Hematopoietic multipotent progenitor cell (in vitro differentiated cells): ENCODE measurements around the gene CLDN3. TPM values are rescaled to one million over a fixed set of nuclear protein-coding genes. Genes with fewer than 3 reads are reported as not detected.
"Not testable (repeated sequence)": the region's sequence is repeated elsewhere in the genome, so short reads cannot be mapped to it uniquely, and the experiment has no call there.

Experiments
- DNase-seq, 3 donors: peaks; one replicate each; pipeline ENCODE4 v3.0.0-alpha.2; 2011 to 2015; ENCODE audit warnings: low read depth in 2 of 3, low spot score in 2 of 3
- small RNA-seq: library from RNA; depleted of rRNA; stranded (forward); fragments of <200 nt; gene quantifications from one replicate; pipeline ENCODE3, GENCODE V24; 2012
- total RNA-seq: library from RNA; depleted of rRNA; stranded (reverse); fragments of >200 nt; gene quantifications from one replicate; pipeline ENCODE4 v1.2.3, GENCODE V29; 2012

CLDN3 gene
- total RNA-seq, 1 donor = not detected

- DNase-seq = peak in 2 of 3 donors; percentile 60 to 65
These were observed 31.9 kb downstream of the CLDN3 start for GRCh38 chr7:73738220-73738611.

- DNase-seq = no peak
These were observed 32.4 kb downstream of the CLDN3 start for GRCh38 chr7:73737491-73738219.

DNA sequence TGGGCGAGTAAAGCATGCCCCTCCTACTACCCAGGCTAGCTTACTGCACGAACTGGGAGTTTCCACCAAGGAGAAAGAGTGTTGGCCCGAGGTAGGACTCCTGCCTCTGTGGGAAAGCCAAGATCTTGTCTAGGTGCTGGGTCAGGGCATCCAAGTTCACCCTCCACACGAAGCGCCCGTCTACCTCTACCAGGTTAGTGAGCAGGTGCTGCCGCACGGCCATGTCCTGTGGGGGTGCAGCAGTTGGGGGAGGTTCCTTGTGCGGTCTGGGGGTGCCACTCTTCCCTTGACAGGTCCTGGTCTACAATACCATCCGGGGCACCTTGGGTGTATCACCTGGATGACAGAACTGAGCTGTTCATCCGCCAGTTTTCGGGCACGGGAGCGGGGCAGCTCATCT is 33.2 kb downstream of the CLDN3 start:
- no peak for DNase-seq

- DNase-seq = no peak
These were observed 34.6 kb downstream of the CLDN3 start for GRCh38 chr7:73735528-73735905.

GRCh38 chr7:73734619-73735527 is 35.2 kb downstream of the CLDN3 start:
- DNase-seq = peak in 2 of 3 donors; percentile 89 to 97

DNA sequence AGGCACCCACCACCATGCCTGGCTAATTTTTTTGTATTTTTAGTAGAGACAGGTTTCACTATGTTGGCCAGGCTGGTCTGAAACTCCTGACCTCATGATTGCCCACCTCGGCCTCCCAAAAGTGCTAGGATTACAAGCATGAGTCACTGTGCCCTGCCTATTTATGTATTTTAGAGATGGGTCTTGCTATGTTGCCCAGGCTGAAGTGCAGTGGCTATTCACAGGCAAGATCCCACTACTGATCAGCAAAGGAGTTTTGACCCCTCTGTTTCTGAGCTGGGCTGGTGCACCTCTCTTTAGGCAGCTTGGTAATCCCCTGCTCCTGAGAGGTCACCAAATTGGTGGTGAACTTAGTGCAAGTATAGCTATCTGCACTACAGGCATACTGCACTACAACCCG is 37.7 kb downstream of the CLDN3 start:
- no peak for DNase-seq

DNA sequence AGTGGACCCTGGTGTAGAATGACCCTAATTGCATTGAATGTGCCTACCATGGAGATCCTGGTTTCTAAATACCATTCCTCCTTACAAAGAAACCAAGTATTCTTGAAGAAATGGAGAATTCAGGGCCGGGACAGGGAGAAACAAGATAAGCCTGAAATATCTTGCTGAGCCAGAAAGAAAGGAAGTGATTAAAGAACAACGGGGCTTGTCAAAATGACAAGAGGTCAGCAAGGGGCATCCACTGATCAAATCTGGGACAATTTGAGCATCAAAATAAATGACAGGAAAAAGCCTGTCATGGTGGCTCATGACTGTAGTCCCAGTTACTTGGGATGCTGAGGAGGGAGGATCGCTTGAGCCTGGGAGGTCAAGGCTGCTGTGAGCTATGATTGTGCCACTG is 39.6 kb downstream of the CLDN3 start:
- DNase-seq = no peak

DNA sequence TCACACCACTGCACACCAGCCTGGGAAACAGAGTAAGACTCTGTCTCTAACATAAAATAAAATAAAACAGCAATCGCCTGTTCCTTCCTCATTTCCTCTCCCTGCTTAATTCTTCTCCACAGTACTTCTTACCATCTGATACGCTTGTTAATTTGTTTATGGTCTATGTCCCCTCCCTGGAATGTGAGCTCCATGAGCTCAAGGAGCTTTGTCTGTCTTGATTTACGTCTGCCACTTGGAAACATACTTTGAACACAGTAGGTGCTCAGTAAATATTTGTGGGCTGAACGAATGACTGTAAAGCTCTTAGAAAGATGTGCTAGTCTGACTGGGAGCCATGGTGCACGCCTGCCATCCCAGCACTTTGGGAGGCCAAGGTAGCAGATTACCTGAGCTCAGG is 41.5 kb downstream of the CLDN3 start:
- no peak for DNase-seq

DNA sequence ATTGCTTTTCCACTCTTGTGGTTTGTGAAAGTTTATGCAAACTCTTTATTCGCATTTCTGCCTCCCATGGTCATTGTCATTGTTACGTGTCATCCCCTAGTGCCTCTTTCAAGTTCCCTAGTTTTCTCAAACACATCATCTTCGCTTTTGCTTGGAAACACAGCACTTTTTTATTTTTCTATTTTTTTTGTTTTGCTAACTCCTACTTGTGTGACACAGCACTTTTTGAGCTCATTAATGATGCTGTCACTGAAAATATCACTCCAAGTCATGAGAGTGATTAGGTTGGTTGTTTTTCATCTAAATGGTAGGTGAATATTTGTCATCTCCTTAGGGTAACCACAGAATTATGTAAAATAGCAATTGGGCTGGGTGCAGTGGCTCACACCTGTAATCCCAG is 42.1 kb downstream of the CLDN3 start:
- no peak for DNase-seq

GRCh38 chr7:73726083-73726466 is 44.0 kb downstream of the CLDN3 start:
- DNase-seq = no peak

GRCh38 chr7:73723813-73724212 is 46.3 kb downstream of the CLDN3 start:
- no peak for DNase-seq

DNA sequence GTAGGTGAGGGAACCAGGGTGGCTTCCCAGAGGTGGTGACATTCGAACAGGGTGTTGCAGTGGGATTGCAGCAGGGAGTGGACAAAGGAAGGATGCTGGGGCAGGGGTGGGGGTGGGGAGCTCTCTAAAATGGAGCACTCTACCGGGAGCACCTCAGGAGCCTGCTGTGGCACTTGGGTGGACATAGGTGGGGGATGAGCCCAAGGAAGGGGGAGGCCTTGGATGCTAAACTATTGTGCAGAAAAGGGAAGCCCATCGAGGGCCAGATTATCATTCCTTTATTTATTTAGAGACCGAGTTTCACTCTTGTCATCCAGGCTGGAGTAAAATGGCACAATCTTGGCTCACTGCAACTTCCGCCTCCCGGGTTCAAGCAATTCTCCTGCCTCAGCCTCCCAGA is 47.3 kb downstream of the CLDN3 start:
- DNase-seq = no peak

DNA sequence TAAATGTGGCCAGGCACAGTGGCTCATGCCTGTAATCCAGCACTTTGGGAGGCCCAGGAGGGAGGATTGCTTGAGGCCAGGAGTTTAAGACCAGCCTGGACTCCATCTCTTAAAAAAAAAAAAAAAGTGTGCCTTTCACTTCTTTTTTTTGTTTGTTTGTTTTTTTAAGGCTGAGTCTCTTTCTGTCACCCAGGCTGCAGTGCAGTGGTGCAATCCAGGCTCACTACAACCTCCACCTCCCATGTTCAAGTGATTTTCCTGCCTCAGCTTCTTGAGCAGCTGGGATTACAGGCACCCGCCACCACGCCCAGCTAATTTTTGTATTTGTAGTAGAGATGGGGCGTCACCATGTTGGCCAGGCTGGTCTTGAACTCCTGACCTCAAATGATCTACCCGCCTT is 47.9 kb downstream of the CLDN3 start:
- not testable (repeated sequence) for DNase-seq

GRCh38 chr7:73721377-73721817 is 48.7 kb downstream of the CLDN3 start:
- no peak for DNase-seq

DNA sequence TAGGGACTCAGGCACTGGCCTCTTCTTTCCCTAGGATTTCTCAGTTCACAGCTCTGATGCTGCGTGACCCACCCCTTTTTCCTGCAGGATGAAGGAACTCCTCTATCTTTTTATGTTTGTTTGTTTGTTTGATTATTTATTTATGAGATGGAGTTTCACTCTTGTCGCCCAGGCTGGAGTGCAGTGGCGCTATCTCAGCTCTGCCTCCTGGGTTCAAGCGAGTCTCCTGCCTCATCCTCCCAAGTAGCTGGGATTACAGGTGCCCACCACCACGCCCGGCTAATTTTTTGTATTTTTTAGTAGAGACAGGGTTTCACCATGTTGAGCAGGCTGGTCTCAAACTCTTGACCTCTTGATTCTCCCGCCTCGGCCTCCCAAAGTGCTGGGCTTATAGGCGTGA is 49.6 kb downstream of the CLDN3 start:
- not testable (repeated sequence) for DNase-seq

DNA sequence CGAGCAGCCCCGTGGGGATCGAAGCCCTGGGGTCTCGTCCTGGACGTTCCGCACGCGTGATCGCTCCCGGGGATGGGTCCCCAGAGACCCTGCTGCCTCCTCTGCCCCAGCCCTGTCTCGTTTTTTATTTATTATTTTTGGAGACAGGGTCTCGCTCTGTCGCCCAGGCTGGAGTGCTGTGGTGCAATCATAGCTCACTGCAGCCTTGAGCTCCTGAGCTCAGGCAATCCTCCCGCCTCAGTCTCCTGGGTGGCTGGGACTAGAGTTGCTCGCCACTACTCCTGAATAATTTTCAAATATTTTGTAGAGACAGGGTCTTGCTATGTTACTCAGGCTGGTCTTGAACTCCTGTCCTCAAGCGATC is 50.3 kb downstream of the CLDN3 start:
- DNase-seq = no peak

Small RNA genes lying within 50 kb of the gene (small RNA-seq; reads per million reads assigned to genes)
- gene RN7SL265P = not detected

Other genes starting within 250 kb of the CLDN3 start
- 22.9 TPM for gene BAZ1B, start 248.0 kb downstream of the CLDN3 start, total RNA-seq
- gene BCL7B, start 212.6 kb downstream of the CLDN3 start, total RNA-seq = 16.4 TPM
- gene TBL2, start 191.7 kb downstream of the CLDN3 start, total RNA-seq = 51.2 TPM
- not detected for gene MLXIPL, start 145.7 kb downstream of the CLDN3 start, total RNA-seq
- gene VPS37D, start 102.4 kb downstream of the CLDN3 start, total RNA-seq = not detected
- gene DNAJC30, start 86.8 kb downstream of the CLDN3 start, total RNA-seq = 4.8 TPM
- 20.2 TPM for gene BUD23, start 86.7 kb downstream of the CLDN3 start, total RNA-seq
- gene STX1A, start 50.6 kb downstream of the CLDN3 start, total RNA-seq = 0.27 TPM
- gene ABHD11, start 31.5 kb downstream of the CLDN3 start, total RNA-seq = 11.3 TPM
- under 0.01 TPM for gene CLDN4, start 60.7 kb upstream of the CLDN3 start, total RNA-seq
- gene METTL27, start 72.2 kb upstream of the CLDN3 start, total RNA-seq = 0.27 TPM
- gene TMEM270, start 90.9 kb upstream of the CLDN3 start, total RNA-seq = not detected